Trophoblast cell (in vitro differentiated cells and primary cell): ENCODE data around the gene ST3GAL5. TPM values are rescaled to one million over a fixed set of nuclear protein-coding genes. Genes with fewer than 3 reads are reported as not detected.

Source experiments
- DNase-seq, 2 donors: peaks; one replicate each; pipeline ENCODE4 v3.0.0-alpha.2; 2016
- H2AFZ ChIP-seq: 2 replicates; pipeline ENCODE4 v1.6.1; 2013; ENCODE audit warnings: low read length, moderate library complexity, mild to moderate bottlenecking; ENCODE audit not compliant: insufficient read depth, poor library complexity
- H2AK5ac ChIP-seq: 2 replicates; pipeline ENCODE4 v1.6.1; 2013; ENCODE audit warnings: mild to moderate bottlenecking, low read length
- H2BK120ac ChIP-seq: 2 replicates; pipeline ENCODE4 v1.6.1; 2013; ENCODE audit warnings: low read length, mild to moderate bottlenecking, moderate library complexity; ENCODE audit not compliant: insufficient read depth, poor library complexity
- H2BK12ac ChIP-seq: 2 replicates; pipeline ENCODE4 v1.6.1; 2013; ENCODE audit warnings: mild to moderate bottlenecking, low read length, moderate library complexity
- H2BK5ac ChIP-seq: 2 replicates; pipeline ENCODE4 v1.6.1; 2013; ENCODE audit warnings: low read length, low read depth, moderate library complexity, mild to moderate bottlenecking; ENCODE audit not compliant: poor library complexity
- H3K14ac ChIP-seq: 2 replicates; pipeline ENCODE4 v1.6.1; 2013; ENCODE audit warnings: mild to moderate bottlenecking, low read length
- H3K18ac ChIP-seq: 2 replicates; pipeline ENCODE4 v1.6.1; 2013; ENCODE audit warnings: mild to moderate bottlenecking, low read length
- H3K23ac ChIP-seq: 2 replicates; pipeline ENCODE4 v1.6.1; 2013; ENCODE audit warnings: low read length
- H3K27ac ChIP-seq: 2 replicates; pipeline ENCODE4 v1.5.1; 2013; ENCODE audit warnings: low read depth, mild to moderate bottlenecking, inconsistent platforms, low read length, moderate library complexity
- H3K27me3 ChIP-seq: 2 replicates; pipeline ENCODE4 v1.6.1; 2013; ENCODE audit warnings: inconsistent platforms, mild to moderate bottlenecking, low read length, moderate library complexity; ENCODE audit not compliant: insufficient read depth
- H3K36me3 ChIP-seq, 2 experiments: 1 replicate in 1 of 2; 2 replicates in 1 of 2; pipeline ENCODE4 v1.6.1; 2013; ENCODE audit warnings: low read length in 2 of 2, mild to moderate bottlenecking in 2 of 2, moderate library complexity in 1 of 2; ENCODE audit not compliant: insufficient read depth in 2 of 2, control insufficient read depth in 1 of 2
- H3K4ac ChIP-seq: 2 replicates; pipeline ENCODE4 v1.6.1; 2013; ENCODE audit warnings: low read depth, mild to moderate bottlenecking, low read length, moderate library complexity
- H3K4me1 ChIP-seq, 2 experiments: 1 replicate in 1 of 2; 2 replicates in 1 of 2; pipeline ENCODE4 v1.6.1; 2013; ENCODE audit warnings: low read length in 2 of 2, mild to moderate bottlenecking in 2 of 2, moderate library complexity in 1 of 2; ENCODE audit not compliant: insufficient read depth in 2 of 2, control insufficient read depth in 1 of 2
- H3K4me2 ChIP-seq: 2 replicates; pipeline ENCODE4 v1.6.1; 2013; ENCODE audit warnings: inconsistent platforms, mild to moderate bottlenecking, low read length, moderate library complexity
- H3K4me3 ChIP-seq: 2 replicates; pipeline ENCODE4 v1.5.1; 2013; ENCODE audit warnings: mild to moderate bottlenecking, low read depth, low read length, inconsistent platforms
- H3K79me1 ChIP-seq: one replicate; pipeline ENCODE4 v1.6.1; 2013; ENCODE audit warnings: low read length
- H3K79me2 ChIP-seq: 2 replicates; pipeline ENCODE4 v1.6.1; 2013; ENCODE audit warnings: low read length, mild to moderate bottlenecking; ENCODE audit not compliant: control insufficient read depth, insufficient read depth, poor library complexity
- H3K9ac ChIP-seq: 2 replicates; pipeline ENCODE4 v1.6.1; 2013; ENCODE audit warnings: mild to moderate bottlenecking, low read length
- H3K9me3 ChIP-seq: 2 replicates; pipeline ENCODE4 v1.6.1; 2013; ENCODE audit warnings: low read depth, mild to moderate bottlenecking, control low read depth, inconsistent platforms, low read length; ENCODE audit not compliant: insufficient read depth
- H4K12ac ChIP-seq: 2 replicates; pipeline ENCODE4 v1.6.1; 2013; ENCODE audit warnings: low read depth, mild to moderate bottlenecking, low read length, moderate library complexity
- H4K8ac ChIP-seq: 2 replicates; pipeline ENCODE4 v1.6.1; 2013; ENCODE audit warnings: low read depth, mild to moderate bottlenecking, low read length, moderate library complexity
- H4K91ac ChIP-seq: one replicate; pipeline ENCODE4 v1.6.1; 2013; ENCODE audit warnings: low read depth, mild to moderate bottlenecking, low read length, moderate library complexity
- WGBS: extraction: QIAGEN DNeasy Blood & Tissue Kit; methylation state at CpG from one replicate; pipeline ENCODE4 v1.1.7; 2013; ENCODE audit warnings: missing lambda C conversion rate; ENCODE audit not compliant: insufficient read length, insufficient coverage; ENCODE audit errors: extremely low coverage; 5-methylcytosine and 5-hydroxymethylcytosine counted together
- polyA plus RNA-seq: library from polyadenylated mRNA; stranded (reverse); fragments of 200-250 nt; gene quantifications from 2 replicates; pipeline ENCODE4 v1.2.3, GENCODE V29; 2013

ST3GAL5 gene
- 23.2 and 23.6 TPM in 2 replicates for polyA plus RNA-seq

DNA sequence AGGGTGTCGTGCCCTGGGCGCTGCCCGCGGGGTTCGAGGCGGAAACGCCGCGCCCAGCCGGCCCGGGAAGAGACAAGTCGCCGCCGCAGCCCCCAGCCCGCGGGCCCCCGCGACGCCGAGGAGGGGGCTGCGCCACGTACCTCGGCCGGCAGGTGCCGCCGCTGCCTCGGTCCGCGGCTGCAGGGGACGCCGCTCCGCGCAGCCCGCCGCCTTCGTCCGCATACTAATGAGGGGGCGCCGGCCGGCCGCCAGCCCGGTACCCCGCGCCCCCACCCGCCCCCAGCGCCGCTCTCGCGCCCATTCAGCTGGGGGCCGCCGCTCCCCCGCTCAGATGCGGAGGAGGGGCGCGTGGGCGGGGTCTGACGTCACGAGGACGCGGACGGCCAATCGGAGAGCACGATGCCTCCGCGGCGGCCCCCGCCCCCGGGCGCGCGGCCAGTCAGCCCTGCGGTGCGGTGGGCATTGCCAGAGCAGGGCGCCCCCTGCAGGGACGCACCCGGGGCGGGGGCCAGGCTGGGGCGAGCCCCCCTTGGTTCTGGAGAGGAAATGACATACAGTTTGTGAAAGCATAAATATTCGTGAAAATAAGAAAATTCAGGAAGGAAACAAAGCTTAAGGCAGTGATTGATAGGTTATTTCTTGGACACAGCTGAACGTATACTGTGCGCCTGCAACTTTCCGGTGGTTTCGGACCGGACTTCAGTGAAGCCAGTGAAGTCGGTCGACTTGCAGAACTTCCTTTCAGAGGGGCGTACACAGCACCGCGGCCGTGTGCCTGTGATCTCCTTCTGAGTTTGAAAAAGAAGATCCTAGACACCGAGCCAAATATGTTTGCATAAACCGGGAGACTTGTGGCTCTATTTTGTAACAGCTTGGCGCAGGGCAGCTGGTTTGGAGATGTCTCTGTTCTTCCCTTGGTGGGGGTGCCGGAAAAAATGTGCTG, at the start of gene ST3GAL5:
TSS of gene ST3GAL5 (minus strand) at position 307 of the 943 bp plus-strand sequence. CDS start at position 222, 85 bp downstream.
- Histone ChIP-seq H2BK120ac (peak within 1 kb of the TSS; percentile 91), H3K36me3 (peaks cover 0 to 2% of the 10 kb centered on the region in 2 experiments), H4K91ac (peak within 1 kb of the TSS; percentile 90), H3K14ac (peak within 1 kb of the TSS; percentile 91), H3K27me3 (no peaks in the 10 kb centered on the region), H3K4me3 (peak within 1 kb of the TSS; percentile 89), H2AFZ (peak within 1 kb of the TSS; percentile 91), H3K9ac (peak within 1 kb of the TSS; percentile 78), H4K8ac (peak within 1 kb of the TSS; percentile 76), H3K79me2 (peaks cover 13% of the 10 kb centered on the region), H3K4me2 (peak within 1 kb of the TSS; percentile 66), H3K23ac (no peak within 1 kb of the TSS), H2BK12ac (peak within 1 kb of the TSS; percentile 86), H3K4me1 (peaks cover 26 to 32% of the 10 kb centered on the region in 2 experiments), H3K4ac (peak within 1 kb of the TSS; percentile 43), H3K79me1 (peaks cover 35% of the 10 kb centered on the region), H4K12ac (peak within 1 kb of the TSS; percentile 87), H2AK5ac (no peak within 1 kb of the TSS), H3K18ac (peak within 1 kb of the TSS; percentile 82), H2BK5ac (peak within 1 kb of the TSS; percentile 81), H3K9me3 (no peaks in the 10 kb centered on the region), H3K27ac (peak within 1 kb of the TSS; percentile 78)
- WGBS = no CpG with 5 or more reads among the region's 94 CpGs
- DNase-seq = peak; percentile 75 to 83

DNA sequence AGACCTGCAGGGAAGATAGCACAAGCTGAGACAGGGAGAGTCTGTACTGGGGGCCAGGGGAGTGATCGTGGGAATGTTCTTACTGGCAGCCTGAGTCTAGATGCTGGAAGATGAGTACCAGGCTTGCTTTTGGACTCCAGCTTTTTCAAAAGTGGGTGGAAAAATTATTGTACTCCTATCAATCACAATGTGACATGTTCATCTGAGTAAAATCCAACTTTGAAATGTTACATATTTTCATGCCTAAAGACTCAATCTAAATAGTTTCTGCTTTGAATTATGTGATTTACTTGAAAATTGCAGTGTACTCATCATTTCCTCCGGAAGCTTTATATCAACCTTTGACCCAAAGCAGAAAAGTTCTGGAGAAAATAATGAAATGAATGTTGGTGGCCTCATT, 49.7 kb upstream of the ST3GAL5 start:
- H2BK12ac ChIP-seq = no peak overlapping the region
- no peak overlapping the region for H2BK5ac ChIP-seq
- no peak for DNase-seq
- no peak overlapping the region for H3K14ac ChIP-seq
- no peaks in the 10 kb centered on the region for H3K36me3 ChIP-seq
- no peak overlapping the region for H4K12ac ChIP-seq
- no peak overlapping the region for H3K23ac ChIP-seq
- peaks cover 7 to 14% of the 10 kb centered on the region in 2 experiments for H3K4me1 ChIP-seq
- no peak overlapping the region for H3K4ac ChIP-seq
- H3K79me1 ChIP-seq = peaks cover 13% of the 10 kb centered on the region
- H3K79me2 ChIP-seq = peaks cover 4% of the 10 kb centered on the region
- no peak overlapping the region for H3K9ac ChIP-seq
- H2BK120ac ChIP-seq = no peak overlapping the region
- H2AFZ ChIP-seq = no peak overlapping the region
- no peak overlapping the region for H4K91ac ChIP-seq
- H3K9me3 ChIP-seq = peaks cover 8% of the 10 kb centered on the region
- no peak overlapping the region for H4K8ac ChIP-seq
- peaks cover 2% of the 10 kb centered on the region for H3K27me3 ChIP-seq
- no peak overlapping the region for H3K4me3 ChIP-seq
- no CpG with 5 or more reads among the region's 2 CpGs for WGBS
- no peak overlapping the region for H3K4me2 ChIP-seq
- H3K18ac ChIP-seq = no peak overlapping the region
- H2AK5ac ChIP-seq = no peak overlapping the region
- no peak overlapping the region for H3K27ac ChIP-seq

DNA sequence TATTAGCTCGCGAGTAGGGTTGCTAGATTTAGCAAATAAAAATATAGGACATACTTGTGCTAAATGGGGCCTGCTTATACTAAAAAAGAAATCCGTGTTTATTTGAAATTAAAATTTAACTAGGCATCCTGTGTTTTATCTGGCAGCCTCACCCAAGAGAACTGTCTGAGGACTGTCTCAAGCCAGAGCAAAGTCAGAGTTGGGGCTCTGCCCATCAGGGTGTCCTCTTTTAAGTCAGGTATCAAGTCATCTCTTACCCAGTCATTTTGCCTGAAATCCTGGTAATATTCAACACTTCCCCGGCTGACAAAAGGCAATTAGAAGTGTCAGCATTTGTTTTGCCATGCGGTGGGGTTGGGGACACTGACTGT, 48.3 kb upstream of the ST3GAL5 start:
- H3K4ac ChIP-seq = no peak overlapping the region
- H3K36me3 ChIP-seq = no peaks in the 10 kb centered on the region
- no peak overlapping the region for H3K23ac ChIP-seq
- no peak overlapping the region for H3K9ac ChIP-seq
- H3K18ac ChIP-seq = peak overlapping the region; percentile 73
- no peak overlapping the region for H4K12ac ChIP-seq
- H3K27me3 ChIP-seq = no peaks in the 10 kb centered on the region
- peak overlapping the region; percentile 34 for H3K14ac ChIP-seq
- H3K4me3 ChIP-seq = no peak overlapping the region
- H4K8ac ChIP-seq = no peak overlapping the region
- peaks cover 3% of the 10 kb centered on the region for H3K9me3 ChIP-seq
- H2BK120ac ChIP-seq = peak overlapping the region; percentile 75
- H3K4me1 ChIP-seq = peaks cover 7 to 14% of the 10 kb centered on the region in 2 experiments
- DNase-seq = no peak
- H2BK5ac ChIP-seq = peak overlapping the region; percentile 37
- no peak overlapping the region for H3K4me2 ChIP-seq
- H3K27ac ChIP-seq = no peak overlapping the region
- WGBS = no CpG with 5 or more reads among the region's 5 CpGs
- H2AK5ac ChIP-seq = peak overlapping the region; percentile 45
- peaks cover 4% of the 10 kb centered on the region for H3K79me2 ChIP-seq
- peak overlapping the region; percentile 92 for H4K91ac ChIP-seq
- H3K79me1 ChIP-seq = peaks cover 13% of the 10 kb centered on the region
- peak overlapping the region; percentile 86 for H2BK12ac ChIP-seq
- no peak overlapping the region for H2AFZ ChIP-seq

DNA sequence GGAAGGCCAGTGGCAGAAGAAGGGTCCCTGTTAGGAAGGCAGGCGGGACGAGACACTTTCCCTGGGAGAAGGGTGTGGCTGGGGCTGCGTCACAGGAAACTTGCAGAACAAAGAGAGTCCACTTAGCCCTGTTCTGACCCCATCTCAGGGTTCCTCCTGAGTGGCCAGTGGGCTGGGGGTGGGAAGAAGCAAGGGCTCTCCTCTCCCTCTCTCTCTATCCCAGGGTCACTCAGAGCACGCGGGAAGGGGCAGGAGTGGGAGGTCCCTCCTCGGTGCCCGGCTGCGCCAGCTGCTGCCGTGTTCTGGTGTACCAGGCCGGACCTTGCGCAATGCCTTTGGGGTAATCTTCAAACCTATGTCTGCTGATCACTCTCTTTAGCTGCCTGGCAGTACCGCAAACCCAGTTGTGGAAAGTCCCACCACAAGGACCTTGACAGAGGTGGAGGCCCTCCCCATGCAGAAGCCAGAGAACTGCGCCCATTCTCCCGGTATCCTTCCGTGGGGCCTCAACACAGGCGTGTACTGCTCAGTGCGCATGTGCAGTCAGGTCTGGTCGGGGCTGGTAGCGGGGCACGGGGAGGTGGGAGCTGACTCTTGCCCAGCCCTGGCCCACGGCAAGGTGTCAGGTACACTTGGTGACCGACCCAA, 47.8 kb upstream of the ST3GAL5 start:
- DNase-seq = no peak
- Histone ChIP-seq H2BK120ac (peak overlapping the region; percentile 75), H3K9ac (no peak overlapping the region), H3K79me1 (peaks cover 13% of the 10 kb centered on the region), H2BK12ac (peak overlapping the region; percentile 68), H4K91ac (peak overlapping the region; percentile 92), H3K27ac (peak overlapping the region; percentile 67), H2BK5ac (peak overlapping the region; percentile 93), H3K4me2 (no peak overlapping the region), H2AK5ac (peak overlapping the region; percentile 16), H2AFZ (peak overlapping the region; percentile 68), H3K79me2 (peaks cover 4% of the 10 kb centered on the region), H4K12ac (peak overlapping the region; percentile 45), H3K14ac (peak overlapping the region; percentile 34), H3K23ac (no peak overlapping the region), H3K4ac (peak overlapping the region; percentile 42), H3K18ac (peak overlapping the region; percentile 73), H3K36me3 (no peaks in the 10 kb centered on the region), H4K8ac (peak overlapping the region; percentile 49), H3K4me1 (peaks cover 7 to 14% of the 10 kb centered on the region in 2 experiments), H3K4me3 (no peak overlapping the region), H3K27me3 (no peaks in the 10 kb centered on the region), H3K9me3 (peaks cover 2% of the 10 kb centered on the region)
- WGBS = no CpG with 5 or more reads among the region's 22 CpGs
